HG03103 (cell line): ENCODE results near the gene MT1A.
A peak's percentile ranks its signal among the peaks of the same experiment; 100 is the strongest.

Experiments used
- ATAC-seq: cut with Tn5 transposase; IDR thresholded peaks from one replicate; pipeline ENCODE4 v1.9.1; 2021; ENCODE audit warnings: low read depth; ENCODE audit not compliant: unreplicated experiment

The MT1A gene

DNA sequence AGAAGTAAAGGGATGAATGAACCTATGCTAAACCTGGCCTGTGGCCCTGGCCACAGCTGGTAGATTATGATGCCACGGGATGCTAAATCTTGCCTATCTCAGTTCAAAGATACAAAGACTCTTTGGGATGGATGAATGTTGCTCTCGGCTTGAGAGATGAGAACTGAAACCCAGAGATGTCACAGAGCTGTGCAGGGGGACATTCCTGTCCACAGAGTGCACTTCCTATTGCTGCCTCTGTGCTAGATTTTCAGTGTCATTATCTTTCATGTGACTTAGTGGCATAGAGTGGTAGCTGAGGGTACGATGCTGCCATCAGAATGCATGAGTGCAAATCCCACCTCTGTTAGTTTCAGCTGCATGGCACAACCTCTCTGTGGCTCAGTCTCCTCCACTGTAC, 8.3 kb upstream of the MT1A start:
- ATAC-seq, result peak; percentile 73

DNA sequence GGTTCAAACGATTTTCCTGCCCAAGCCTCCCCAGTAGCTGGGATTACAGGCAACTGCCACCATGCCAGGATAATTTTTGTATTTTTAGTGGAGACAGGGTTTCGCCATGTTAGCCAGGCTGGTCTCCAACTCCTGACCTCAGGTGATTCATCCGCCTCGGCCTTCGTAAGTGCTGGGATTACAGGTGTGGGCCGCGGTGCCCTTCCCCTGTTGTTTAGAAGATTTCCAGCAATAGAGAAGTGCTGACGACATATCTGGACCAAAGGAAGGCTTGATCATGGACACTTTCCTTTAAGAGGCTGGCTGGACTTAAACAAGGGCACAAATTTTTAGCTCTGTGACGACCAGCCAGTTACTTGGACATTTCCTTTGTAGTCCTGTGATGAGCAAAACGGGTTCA, 7.3 kb upstream of the MT1A start:
- no peak for ATAC-seq

DNA sequence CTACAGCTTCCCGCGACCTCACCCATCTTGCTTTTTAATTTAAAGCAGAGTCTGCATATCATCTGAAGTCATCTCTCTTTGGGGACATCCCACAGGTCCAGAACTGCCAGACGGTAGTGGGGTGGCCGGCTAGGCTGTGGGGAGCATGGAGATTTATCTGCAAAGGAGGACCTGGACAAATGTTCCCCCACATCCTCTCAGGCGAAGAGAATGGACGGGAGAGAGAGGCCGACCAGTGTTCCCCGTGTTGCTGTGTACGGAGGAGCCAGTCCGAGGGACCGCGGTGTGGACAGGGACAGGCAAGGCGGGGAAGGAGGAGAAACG, 6.7 kb upstream of the MT1A start:
- ATAC-seq, result no peak

- ATAC-seq, result no peak
Observed at GRCh38 chr16:56632156-56632847, 6.2 kb upstream of the MT1A start, which contains the start of gene MT1M. TSS of gene MT1M (plus strand) at chr16:56632659. CDS start at chr16:56632732, 73 bp downstream.

DNA sequence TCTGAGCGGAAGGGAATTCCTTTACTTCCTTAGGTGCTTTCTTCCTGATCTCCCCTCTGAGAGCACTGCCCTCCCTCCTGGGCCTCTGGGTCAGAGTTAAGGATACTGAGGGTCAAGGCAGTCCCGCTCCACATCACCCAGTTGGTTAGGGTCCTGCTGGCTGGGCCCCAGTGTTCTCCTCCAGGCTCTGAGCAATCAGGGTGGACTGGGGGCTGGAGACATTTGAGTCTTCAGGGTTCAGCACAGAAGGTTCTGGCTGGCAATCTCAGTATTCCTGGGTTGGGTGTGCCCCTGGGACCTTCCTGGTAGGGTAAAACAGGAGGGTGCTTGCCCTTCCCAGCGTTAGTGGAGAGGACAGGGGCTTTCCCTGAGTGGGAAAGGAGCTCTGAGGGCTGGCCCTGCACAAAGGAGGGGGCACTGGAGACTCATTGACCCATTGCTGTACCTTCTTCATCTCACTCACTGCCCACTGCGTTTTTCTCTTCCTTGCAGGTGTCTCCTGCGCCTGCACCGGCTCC, 5.6 kb upstream of the MT1A start:
- ATAC-seq, result no peak

GRCh38 chr16:56633535-56633934, 4.9 kb upstream of the MT1A start:
- no peak for ATAC-seq

GRCh38 chr16:56634715-56635440, 3.6 kb upstream of the MT1A start:
- no peak for ATAC-seq

GRCh38 chr16:56635441-56635967, 3.0 kb upstream of the MT1A start:
- no peak for ATAC-seq

- ATAC-seq, result no peak
Observed at GRCh38 chr16:56636616-56637413, 1.7 kb upstream of the MT1A start.

- no peak for ATAC-seq
Observed at GRCh38 chr16:56639045-56639444, 579 bp downstream of the MT1A start.

DNA sequence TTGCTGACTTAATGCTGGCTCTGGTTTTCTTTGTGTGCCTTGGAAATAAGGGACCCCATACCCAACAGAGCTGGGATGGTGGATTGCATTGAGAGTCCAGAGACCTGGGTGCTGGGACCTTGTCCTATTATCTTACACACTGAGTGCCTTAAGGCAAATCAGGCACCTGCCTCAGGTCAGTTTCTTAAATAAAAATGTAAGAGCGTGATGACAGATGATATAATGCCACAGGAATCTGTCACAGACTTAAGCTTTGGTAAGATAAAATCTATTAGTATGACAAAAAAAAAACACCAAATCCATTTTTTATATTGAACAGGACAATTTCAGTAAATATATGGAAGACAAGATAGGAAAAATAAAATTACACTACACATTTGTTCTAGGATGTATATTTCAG, 1.6 kb downstream of the MT1A start:
- no peak for ATAC-seq

DNA sequence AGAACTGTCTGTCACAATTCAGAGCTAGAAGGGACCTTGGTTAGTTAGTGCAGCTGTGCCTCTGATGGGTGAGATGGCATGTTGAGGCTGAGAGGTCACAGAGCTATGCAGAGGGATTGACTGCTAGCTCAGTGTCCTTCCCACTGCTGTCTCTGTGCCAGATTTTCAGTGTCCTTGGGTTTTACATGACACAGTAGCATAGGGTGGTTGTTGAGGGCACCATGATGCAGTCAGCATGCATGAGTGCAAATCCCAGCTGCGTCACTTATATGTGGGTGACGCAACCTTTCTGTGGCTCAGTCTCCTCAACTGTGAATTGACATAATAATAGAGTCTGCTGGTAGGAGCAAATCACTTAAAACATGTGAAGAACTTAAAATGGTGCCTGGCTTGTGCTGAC, 2.7 kb downstream of the MT1A start:
- no peak for ATAC-seq

GRCh38 chr16:56643080-56643778, 4.8 kb downstream of the MT1A start:
- no peak for ATAC-seq

- no peak for ATAC-seq
Observed at GRCh38 chr16:56643833-56644232, 5.4 kb downstream of the MT1A start.

GRCh38 chr16:56645311-56645710, 6.8 kb downstream of the MT1A start:
- ATAC-seq, result no peak

DNA sequence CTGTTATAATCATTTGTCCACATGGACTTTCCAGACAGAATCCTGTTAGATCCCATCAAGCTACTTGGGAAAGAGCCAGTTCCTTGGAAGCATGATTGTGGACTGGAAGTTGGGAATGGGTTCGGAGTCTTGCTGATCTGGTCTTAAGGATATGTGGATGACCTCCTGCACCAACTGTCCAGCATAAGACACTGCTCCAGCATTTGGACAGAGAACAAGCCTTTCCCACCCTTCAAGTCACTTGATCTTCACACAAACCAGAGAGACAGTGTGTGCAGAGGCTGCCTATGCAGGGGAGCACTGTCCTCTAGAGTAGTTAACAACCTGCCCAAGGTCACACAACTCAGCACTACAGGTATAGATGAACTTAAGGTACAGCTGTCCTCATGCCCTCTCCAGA, 7.4 kb downstream of the MT1A start:
- ATAC-seq, result no peak

GRCh38 chr16:56647641-56648431, 9.4 kb downstream of the MT1A start:
- ATAC-seq, result no peak

DNA sequence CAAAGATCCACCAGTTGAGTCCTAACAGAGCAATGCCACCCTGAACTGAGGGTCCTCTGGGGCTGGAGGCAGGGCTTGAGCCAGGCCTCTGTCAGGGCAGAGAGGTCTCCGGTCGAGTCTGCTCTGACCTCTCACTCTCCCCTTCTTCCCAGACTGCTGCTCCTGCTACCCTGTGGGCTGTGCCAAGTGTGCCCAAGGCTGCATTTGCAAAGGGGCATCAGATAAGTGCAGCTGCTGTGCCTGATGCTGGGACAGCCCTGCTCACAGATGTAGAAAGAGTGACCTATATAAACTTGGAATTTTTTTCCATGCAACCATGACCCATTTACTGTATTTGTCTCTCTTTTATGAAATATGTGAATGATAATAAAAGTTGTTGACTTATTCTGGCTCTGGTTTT, 10.8 kb downstream of the MT1A start:
- no peak for ATAC-seq

DNA sequence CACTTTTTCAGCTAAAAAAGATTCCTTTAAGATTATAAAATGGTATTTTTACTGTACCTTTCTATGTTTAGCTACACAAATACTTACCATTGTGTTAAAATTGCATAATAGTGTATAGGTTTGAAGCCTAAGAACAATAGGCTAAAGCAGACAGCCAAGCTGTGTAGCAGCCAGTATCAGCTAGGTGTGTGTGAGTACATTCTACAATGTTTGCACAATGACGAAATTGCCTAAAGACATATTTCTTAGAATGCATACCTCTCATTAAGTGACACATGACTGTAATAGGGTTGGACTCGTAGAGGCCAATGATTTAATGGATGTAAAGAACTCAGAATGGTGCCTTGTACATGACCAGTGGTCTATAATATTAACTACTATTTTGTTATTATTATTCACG, 11.4 kb downstream of the MT1A start:
- ATAC-seq, result no peak

DNA sequence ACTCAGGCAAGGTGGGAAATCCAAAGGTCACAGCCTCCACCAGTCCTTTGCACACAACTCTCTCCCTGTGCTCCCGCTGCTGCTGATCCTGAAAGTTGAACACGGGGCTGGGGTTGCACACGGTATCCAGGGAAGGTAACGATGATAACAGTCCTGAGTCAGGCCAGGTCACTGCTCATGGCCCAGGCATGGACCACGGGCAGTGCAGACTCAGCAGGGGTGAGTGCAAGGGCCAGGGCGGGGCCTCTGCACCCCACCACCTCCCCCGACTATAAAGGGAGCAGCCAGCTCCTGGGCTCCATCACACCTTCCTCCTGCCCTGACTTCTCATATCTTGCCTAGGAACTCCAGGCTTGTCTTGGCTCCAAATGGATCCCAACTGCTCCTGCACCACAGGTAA, 13.1 kb downstream of the MT1A start, which contains the start of gene MT1B:
Gene MT1B (plus strand): TSS at position 301 of the 400 bp plus-strand sequence. CDS start 68 bp downstream, at position 369.
- ATAC-seq, result no peak
